ENCODE results near the gene TTC3.

The TTC3 gene

DNA sequence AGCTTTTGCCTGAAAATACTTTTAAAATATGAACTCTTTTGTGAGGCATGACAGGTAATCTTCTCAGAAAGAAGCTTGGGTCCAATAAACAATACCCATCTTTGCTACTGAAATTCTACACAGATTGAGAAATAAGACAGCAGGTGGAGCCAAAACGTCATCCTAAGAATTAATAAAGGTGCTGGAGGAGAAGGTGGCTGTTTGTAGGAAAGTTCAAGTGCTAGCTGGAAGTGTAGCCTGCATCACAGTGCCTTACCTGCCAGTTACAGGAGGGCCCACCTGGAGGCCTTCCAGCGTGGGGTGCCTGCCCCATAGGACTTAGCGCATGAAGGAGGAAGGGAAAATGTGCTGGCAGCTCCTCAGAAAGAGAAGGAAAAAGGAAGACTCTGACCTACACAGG is 93.7 kb downstream of the TTC3 start:
- no peak for DNase-seq
- no peaks in the 10 kb centered on the region for H3K9me3 ChIP-seq
- no peaks in the 10 kb centered on the region for H3K4me1 ChIP-seq
- TF ChIP-seq, protein P1, sequence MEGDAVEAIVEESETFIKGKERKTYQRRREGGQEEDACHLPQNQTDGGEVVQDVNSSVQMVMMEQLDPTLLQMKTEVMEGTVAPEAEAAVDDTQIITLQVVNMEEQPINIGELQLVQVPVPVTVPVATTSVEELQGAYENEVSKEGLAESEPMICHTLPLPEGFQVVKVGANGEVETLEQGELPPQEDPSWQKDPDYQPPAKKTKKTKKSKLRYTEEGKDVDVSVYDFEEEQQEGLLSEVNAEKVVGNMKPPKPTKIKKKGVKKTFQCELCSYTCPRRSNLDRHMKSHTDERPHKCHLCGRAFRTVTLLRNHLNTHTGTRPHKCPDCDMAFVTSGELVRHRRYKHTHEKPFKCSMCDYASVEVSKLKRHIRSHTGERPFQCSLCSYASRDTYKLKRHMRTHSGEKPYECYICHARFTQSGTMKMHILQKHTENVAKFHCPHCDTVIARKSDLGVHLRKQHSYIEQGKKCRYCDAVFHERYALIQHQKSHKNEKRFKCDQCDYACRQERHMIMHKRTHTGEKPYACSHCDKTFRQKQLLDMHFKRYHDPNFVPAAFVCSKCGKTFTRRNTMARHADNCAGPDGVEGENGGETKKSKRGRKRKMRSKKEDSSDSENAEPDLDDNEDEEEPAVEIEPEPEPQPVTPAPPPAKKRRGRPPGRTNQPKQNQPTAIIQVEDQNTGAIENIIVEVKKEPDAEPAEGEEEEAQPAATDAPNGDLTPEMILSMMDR (IDR thresholded peaks at IDR 0.05; ENCODE audit: low read depth, low read length): peak; percentile 46
- peaks cover 53% of the 10 kb centered on the region for H3K36me3 ChIP-seq
- H3K27me3 ChIP-seq: no peaks in the 10 kb centered on the region
- no peak overlapping the region for H3K4me3 ChIP-seq (ENCODE audit: low read depth, low read length)

- H3K4me1 ChIP-seq: peaks cover 3% of the 10 kb centered on the region
- peaks cover 48% of the 10 kb centered on the region for H3K36me3 ChIP-seq
- TF ChIP-seq, protein P1 (IDR thresholded peaks at IDR 0.05; ENCODE audit: low read depth, low read length): no peak
- no peaks in the 10 kb centered on the region for H3K9me3 ChIP-seq
- no peaks in the 10 kb centered on the region for H3K27me3 ChIP-seq
- no peak overlapping the region for H3K4me3 ChIP-seq (ENCODE audit: low read depth, low read length)
- no peak for DNase-seq
Measured at GRCh38 chr21:37168666-37169065, 95.6 kb downstream of the TTC3 start.

- H3K27me3 ChIP-seq: no peaks in the 10 kb centered on the region
- TF ChIP-seq, protein P1 (IDR thresholded peaks at IDR 0.05; ENCODE audit: low read depth, low read length): no peak
Measured at GRCh38 chr21:37172646-37173045, 99.6 kb downstream of the TTC3 start.

DNA sequence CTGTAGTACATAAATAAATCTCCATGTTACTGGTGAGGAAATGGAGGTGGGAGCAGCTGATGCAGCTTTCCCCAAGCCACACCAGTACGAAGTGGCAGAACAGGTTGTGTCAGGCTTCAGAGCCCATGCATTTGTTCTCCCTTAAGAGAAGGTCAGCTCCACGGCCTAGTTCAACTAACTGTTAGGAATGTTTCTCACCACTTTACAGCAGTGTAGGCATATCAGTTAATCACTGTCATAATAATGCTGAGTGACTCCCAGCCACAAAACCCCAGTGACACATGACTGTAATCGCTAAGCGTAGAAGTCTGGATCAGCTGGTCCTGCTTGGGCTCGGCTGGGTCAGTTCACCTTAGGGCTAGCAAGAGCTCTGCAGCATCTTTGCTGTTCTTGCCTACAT is 103.7 kb downstream of the TTC3 start:
- Histone ChIP-seq H3K27me3 (no peaks in the 10 kb centered on the region), H3K36me3 (peaks cover 49% of the 10 kb centered on the region), H3K4me1 (peaks cover 3% of the 10 kb centered on the region), H3K4me3 (ENCODE audit: low read depth, low read length) (no peak overlapping the region), H3K9me3 (no peaks in the 10 kb centered on the region)
- TF ChIP-seq, protein P1 (IDR thresholded peaks at IDR 0.05; ENCODE audit: low read depth, low read length): no peak
- DNase-seq: no peak

More at GRCh38 chr21:37172646-37173045, 99.6 kb downstream of the TTC3 start:
- no peak for DNase-seq
- no peak overlapping the region for H3K4me3 ChIP-seq (ENCODE audit: low read depth, low read length)
- H3K9me3 ChIP-seq: no peaks in the 10 kb centered on the region
- peaks cover 38% of the 10 kb centered on the region for H3K36me3 ChIP-seq
- peaks cover 3% of the 10 kb centered on the region for H3K4me1 ChIP-seq

- Histone ChIP-seq H3K36me3 (peaks cover 39% of the 10 kb centered on the region), H3K27me3 (no peaks in the 10 kb centered on the region), H3K9me3 (no peaks in the 10 kb centered on the region), H3K4me1 (no peaks in the 10 kb centered on the region), H3K4me3 (ENCODE audit: low read depth, low read length) (no peak overlapping the region)
- TF ChIP-seq, protein P1 (IDR thresholded peaks at IDR 0.05; ENCODE audit: low read depth, low read length): no peak
- DNase-seq: no peak
Measured at GRCh38 chr21:37181059-37181458, 108.0 kb downstream of the TTC3 start.

- Histone ChIP-seq H3K27me3 (no peaks in the 10 kb centered on the region), H3K9me3 (no peaks in the 10 kb centered on the region), H3K4me1 (no peaks in the 10 kb centered on the region), H3K36me3 (peaks cover 49% of the 10 kb centered on the region), H3K4me3 (ENCODE audit: low read depth, low read length) (no peak overlapping the region)
- TF ChIP-seq, protein P1 (IDR thresholded peaks at IDR 0.05; ENCODE audit: low read depth, low read length): no peak
- no peak for DNase-seq
Measured at GRCh38 chr21:37182222-37182621, 109.2 kb downstream of the TTC3 start.

All from BE2C (cell line).